GM19468 (cell line): ENCODE data around the gene MTG2.

Experiments
- ATAC-seq: cut with Tn5 transposase; IDR thresholded peaks from one replicate; pipeline ENCODE4 v1.9.1; 2021; ENCODE audit warnings: mild to moderate bottlenecking, moderate library complexity, moderate number of reproducible peaks; ENCODE audit not compliant: unreplicated experiment; ENCODE audit errors: extremely low read depth

The MTG2 gene

GRCh38 chr20:62160253-62160652 lies 22.6 kb upstream of the MTG2 start:
- ATAC-seq: no peak

DNA sequence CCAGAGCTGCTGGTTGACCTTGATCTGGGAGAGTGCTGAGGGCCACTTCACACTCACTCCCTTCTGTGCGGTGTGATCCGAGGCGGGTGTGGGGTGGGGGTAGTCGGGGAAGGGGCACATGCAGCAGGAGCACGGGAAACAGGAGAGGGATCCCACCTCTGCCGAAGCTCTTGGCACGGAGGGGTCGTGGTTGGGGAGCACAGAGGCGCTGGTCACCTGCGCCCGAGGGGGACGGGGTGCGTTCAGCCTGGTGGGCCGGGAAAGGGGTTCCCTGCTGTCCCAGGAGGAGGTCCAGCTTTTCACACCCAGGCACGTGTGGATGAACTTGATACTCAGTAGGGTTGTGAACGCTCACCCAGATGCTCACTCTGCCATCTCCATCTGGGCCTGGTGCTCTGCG lies 22.0 kb upstream of the MTG2 start:
- ATAC-seq: no peak

- ATAC-seq: no peak
Observed at GRCh38 chr20:62161347-62161746, 21.5 kb upstream of the MTG2 start.

GRCh38 chr20:62162765-62163484 lies 19.9 kb upstream of the MTG2 start:
- ATAC-seq: no peak

DNA sequence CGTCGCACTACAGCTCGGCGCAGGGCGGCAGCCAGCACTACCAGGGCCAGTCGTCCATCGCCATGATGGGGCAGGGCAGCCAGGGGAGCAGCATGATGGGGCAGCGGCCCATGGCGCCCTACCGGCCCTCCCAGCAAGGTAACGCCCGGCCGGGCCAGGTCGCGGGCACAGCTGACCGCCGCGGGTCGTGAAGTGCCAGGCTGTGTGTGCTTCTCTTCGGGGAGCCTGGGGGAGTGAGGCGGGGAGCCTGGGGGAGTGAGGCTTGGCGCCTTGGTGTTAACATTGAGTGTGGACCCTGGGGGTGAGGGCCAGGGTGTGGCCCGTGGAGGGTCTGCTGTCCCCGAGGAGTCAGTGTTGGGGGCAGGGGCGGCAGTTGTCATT lies 19.4 kb upstream of the MTG2 start:
- ATAC-seq: no peak

- no peak for ATAC-seq
Observed at GRCh38 chr20:62163986-62164762, 18.7 kb upstream of the MTG2 start.

DNA sequence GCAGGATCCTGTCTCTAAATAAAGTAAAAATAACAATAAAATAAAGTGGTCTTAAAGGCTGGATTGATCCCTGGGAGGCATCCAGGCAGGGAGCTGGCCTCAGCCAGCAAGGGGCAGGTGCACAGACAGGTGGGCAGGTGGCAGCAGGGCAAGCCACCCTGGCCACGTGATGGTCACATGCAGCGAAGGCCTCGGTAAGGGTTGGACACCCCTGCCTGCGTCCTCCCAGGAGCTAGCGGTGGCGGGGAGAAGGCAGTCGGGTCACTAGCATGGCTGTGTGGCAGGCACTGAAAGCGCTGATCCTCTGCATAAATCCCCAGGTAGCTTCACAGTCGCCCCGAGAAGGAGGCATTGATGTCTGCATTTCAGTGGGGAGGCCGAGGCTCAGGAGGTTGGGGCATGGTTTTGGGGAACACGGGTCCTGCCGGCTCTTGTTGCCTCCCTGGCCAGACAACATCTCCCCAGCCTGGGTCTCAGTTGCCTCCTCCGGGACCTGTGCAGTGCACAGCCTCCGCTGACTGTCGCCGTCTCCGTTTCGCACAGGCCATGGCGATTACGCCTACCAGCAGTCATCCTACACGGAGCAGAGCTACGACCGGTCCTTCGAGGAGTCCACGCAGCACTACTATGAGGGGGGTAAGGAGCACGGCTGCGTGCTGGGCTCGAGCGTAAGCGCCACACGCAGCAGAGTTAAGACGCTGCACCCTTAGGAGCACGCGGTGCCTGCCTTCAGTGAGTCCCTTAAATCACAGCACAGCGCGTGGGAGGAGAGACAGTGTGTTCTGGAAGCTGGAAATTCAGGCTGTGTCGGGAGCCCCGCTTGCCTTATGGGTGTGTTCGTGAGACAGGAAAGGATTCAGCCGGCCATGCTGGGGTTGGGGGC lies 17.7 kb upstream of the MTG2 start:
- no peak for ATAC-seq

GRCh38 chr20:62165762-62166399 lies 16.9 kb upstream of the MTG2 start:
- ATAC-seq: no peak

DNA sequence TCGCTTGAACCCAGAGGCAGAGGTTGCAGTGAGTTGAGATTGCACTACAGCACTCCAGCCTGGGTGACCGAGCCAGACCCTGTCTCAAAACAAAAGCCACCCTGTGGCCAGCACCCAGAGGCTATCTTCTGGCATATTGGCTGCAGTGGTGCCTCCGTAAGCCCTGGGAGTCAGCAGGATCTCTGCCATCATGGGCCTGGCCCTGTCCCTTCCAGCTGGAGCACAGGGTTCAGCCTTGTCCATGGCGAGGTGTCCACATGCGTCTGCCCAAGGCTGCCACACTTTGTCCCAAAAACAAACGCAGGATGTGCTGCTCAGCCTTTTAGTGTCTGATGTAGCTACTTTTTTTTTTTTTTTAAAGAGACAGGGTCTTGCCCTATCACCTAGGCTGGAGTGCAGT lies 15.4 kb upstream of the MTG2 start:
- no peak for ATAC-seq

GRCh38 chr20:62168061-62168460 lies 14.8 kb upstream of the MTG2 start:
- ATAC-seq: no peak

- ATAC-seq: no peak
Observed at GRCh38 chr20:62168890-62169435, 13.9 kb upstream of the MTG2 start.

DNA sequence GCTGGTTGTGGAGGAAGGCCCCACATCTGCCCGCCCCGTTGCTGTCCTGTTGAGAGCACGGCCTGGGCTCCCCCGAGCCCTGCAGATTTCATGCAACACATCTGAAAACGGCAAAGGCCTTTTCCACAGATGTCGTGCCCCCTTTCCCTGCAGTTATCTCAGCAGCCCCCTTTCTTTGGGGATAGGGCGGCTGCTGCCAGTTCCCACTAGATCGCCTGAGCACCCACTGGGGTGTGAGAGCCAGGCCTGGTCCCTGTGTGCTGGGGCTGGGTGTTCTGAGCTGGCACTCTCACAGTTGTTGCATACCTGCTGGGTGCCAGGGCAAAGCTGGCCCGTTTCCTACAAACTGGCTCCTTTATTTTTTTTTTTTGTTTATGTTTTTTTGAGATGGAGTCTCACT lies 12.3 kb upstream of the MTG2 start:
- no peak for ATAC-seq

DNA sequence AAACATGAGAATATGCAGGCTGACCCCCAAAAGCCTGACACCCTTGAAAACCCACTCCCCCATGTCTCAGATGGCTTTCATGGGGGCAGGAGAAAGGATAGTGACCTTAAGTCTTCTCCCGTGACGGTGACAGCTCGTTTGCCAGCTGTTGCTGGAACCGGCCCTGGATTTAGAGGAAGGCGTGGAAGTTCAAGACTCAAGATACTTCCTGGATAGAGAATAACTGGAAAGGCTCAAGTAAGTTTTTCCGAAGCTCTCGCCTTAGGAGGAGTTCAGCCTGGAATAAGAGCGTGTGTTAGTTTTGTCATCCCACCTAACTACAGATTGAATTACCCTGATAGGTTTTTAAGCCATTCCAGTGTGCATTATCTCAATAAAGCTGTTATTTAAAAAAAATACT lies 11.6 kb upstream of the MTG2 start:
- no peak for ATAC-seq

DNA sequence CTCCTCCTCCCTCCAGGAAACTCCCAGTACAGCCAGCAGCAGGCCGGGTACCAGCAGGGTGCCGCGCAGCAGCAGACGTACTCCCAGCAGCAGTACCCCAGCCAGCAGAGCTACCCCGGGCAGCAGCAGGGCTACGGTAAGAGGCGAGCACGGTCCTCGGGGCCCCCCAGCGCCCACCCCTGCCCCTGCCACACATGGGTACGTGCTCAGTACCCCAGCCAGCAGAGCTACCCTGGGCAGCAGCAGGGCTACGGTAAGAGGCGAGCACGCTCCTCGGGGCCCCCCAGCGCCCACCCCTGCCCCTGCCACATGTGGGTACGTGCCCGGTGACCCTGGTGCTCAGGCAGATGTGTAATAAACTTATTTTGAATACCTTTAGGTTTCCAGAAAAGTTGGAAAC lies 10.2 kb upstream of the MTG2 start:
- no peak for ATAC-seq

GRCh38 chr20:62174021-62174804 lies 8.6 kb upstream of the MTG2 start:
- ATAC-seq: no peak

GRCh38 chr20:62174870-62175624 lies 7.8 kb upstream of the MTG2 start:
- no peak for ATAC-seq

GRCh38 chr20:62175711-62176110 lies 7.1 kb upstream of the MTG2 start:
- no peak for ATAC-seq

DNA sequence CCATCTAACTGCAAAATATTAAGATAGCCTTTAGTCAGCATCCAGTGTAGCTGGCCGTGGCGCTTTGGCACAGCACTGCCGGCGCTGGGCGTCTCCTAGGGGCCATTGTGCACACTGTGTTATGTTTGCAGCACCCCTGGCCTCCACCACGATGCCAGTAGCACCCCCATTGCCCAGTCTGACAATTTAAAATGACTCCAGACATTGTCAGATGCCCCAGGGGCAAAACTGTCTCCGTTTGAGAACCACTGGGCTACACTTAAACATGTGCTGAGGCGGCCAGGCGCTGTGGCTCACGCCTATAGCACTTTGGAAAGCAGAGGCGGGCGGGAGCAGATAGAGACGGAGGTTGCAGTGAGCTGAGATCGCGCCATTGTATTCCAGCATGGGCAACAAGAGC lies 6.0 kb upstream of the MTG2 start:
- no peak for ATAC-seq

GRCh38 chr20:62177307-62177706 lies 5.5 kb upstream of the MTG2 start:
- no peak for ATAC-seq
